ENCODE results near the gene PFKFB1.

PFKFB1 gene

DNA sequence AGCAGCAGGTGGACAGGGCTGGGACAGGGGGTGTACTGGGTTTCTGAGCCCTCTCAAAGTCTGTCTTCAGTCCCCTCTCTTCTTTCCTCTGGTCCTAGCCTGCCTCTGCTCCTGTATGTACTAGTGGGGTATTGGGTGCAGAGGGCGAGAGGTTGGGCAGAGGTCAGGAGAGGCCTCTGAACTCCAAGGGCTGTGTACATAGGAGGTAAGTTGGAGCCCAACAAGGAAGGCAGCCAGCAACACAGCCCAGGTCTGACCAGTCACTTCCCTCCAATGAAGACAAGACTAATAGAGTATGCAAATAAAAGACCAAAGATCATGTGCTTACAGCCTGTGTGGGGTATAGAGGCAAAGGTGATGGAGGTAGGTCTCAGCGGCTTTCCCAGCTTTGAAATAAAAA is at the start of gene PFKFB1:
PFKFB1 (minus strand) TSS at position 90 of the 400 bp plus-strand sequence. CDS start 181 bp downstream, outside the sequence.
- DNase-seq, result no peak

DNA sequence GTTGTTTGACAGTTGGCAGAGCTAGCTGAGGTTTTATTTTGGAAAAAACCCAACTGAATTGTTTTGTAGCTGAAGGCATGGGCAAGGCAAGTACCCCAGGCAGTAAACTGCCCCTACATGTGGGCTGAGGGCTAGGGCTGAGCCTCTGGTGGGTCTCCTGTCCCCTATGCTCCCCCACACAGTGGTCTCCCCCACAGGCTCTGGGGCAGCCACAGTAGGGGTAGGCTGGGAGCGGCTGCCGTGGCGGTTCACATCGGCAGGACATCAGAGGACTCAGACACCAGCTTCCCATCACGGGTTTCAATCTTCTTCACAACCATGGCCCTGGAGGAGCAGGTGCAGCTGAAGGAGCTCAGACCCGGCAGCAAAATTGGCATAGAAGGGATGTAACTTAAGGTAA is 47.5 kb upstream of the PFKFB1 start:
- no peak for DNase-seq

GRCh38 chrX:55039471-55039870 is 45.5 kb upstream of the PFKFB1 start:
- no peak for DNase-seq

DNA sequence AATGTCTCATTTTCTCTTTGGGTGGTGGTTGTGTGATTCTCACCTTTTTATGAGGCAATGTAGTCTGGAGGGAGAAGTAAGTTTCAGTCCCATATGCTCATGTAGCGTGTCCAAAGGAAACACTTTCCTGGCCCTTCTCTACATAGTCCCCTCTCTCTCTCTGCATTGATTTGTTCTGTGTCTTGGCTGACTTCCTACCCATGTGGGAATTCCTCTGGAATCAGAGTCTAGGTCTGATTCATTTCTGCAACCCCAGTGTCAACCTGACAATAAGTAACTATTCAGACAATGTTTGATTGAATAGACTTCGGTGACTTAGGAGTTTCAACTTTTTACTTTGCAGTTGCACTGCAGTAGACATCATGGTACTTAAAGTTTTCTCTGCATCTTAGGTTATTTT is 39.4 kb upstream of the PFKFB1 start:
- no peak for DNase-seq

GRCh38 chrX:55030271-55031205 is 36.5 kb upstream of the PFKFB1 start, which contains the start of gene ALAS2:
Gene ALAS2, minus strand, starts transcription at chrX:55030977. Its CDS starts 4,977 bp downstream, at chrX:55026000.
- no peak for DNase-seq

DNA sequence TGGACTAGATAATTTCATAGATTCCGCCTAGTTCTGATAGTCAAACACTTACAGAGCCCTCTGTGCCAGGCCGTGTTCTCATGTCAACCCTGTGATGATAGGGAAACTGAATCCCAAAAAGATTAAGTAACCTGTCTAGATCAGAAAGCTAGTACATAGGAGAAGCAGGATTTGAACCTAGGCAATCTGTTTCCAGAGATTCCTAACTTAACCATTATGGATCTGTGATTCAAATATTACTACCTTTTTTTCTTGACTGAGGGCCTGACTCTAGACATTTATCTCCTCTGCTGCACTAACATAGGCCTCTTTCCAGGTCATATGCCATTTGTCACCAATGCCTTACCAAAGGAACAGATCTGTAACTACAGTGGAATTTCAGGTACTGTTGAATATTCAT is 35.3 kb upstream of the PFKFB1 start:
- no peak for DNase-seq

GRCh38 chrX:55028611-55029010 is 34.6 kb upstream of the PFKFB1 start:
- no peak for DNase-seq

DNA sequence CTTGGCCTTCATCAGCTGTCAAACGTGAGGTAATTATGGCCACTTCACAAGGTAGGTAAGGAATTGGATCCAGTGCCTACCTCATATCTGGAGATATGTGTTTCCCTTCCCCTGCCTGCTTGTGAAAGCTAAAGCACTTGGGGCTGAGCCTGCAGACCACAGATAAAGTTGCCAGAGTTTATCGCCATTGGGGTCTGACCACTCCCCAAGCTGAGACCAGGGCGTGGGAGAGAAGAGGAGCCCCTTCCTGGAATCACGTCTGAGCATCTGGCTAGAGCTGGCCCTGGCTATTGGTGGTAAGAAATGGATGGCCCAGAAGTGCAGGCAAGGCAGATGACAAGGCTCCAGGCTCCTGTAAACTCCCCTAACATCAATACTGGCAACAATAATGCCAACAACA is 34.1 kb upstream of the PFKFB1 start:
- no peak for DNase-seq

GRCh38 chrX:55026840-55027239 is 32.9 kb upstream of the PFKFB1 start:
- no peak for DNase-seq

- no peak for DNase-seq
These were observed 32.2 kb upstream of the PFKFB1 start for GRCh38 chrX:55026143-55026542.

GRCh38 chrX:55014897-55015299 is 20.9 kb upstream of the PFKFB1 start:
- DNase-seq, result no peak

GRCh38 chrX:55011294-55011693 is 17.3 kb upstream of the PFKFB1 start:
- DNase-seq, result no peak

DNA sequence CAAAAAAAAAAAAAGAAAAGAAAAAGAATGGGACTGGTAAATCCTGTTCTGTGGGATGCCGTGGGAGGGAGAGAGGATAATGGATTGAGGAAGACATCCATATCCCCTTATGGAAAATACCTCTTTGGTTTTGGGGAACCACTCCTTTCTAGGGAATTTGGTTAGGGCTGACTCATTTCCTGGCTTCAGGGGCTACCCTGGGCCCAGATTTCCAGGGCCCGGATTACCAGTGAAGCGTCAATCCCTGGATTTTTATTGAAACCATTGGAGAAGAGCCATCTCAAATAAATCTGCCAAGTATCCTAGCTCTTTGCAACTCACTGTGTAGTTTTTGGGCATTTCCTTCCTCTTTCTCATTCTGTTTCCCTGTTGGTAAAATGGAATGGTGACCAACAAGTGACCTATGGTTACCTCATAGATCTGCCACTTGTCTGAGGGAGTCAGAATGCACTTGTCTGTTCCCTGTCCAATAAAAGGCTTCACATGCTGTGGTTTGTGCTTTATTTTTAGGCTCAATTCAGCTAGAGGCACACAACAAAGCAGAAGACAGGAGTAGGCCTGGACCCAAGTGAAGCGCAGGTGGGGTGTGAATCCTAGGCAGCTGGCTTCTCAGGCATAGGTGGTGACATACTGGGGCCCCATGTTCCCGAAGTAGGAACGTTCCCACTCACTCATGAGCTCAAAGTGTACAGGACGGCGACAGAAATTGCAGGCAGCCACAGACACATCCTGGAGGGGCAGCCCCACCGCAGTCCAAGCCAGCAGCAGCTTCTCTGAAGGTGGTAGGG is 14.8 kb upstream of the PFKFB1 start:
- DNase-seq, result no peak

- no peak for DNase-seq
These were observed 13.7 kb upstream of the PFKFB1 start for GRCh38 chrX:55007656-55008055.

DNA sequence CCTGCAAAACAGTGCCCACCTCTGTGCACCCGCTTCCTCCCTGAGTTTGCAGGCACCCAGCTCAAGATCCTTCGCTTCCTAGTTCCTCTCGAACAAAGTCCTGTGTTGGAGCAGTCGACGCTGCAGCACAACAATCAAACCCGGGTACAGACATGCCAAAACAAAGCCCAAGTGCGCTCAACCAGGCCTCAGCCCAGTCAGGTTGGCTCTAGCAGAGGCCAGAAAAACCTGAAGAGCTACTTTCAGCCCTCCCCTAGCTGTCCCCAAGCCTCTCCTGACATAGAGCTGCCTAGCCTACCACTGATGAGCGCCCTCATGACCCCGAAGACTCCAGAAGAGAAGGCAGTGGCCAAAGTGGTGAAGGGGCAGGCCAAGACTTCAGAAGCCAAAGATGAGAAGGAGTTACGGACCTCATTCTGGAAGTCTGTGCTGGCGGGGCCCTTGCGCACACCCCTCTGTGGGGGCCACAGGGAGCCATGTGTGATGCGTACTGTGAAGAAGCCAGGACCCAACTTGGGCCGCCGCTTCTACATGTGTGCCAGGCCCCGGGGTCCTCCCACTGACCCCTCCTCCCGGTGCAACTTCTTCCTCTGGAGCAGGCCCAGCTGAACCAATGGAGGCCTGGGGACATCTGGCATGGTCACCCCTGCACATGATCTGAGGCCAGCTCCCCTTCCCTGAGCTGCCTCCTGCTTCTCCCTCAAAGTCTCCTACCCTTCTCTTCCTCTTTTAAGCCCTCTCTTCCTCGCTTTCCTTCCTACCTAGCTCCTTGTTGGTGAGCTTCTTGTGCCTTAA is 13.0 kb upstream of the PFKFB1 start:
- DNase-seq, result no peak

DNA sequence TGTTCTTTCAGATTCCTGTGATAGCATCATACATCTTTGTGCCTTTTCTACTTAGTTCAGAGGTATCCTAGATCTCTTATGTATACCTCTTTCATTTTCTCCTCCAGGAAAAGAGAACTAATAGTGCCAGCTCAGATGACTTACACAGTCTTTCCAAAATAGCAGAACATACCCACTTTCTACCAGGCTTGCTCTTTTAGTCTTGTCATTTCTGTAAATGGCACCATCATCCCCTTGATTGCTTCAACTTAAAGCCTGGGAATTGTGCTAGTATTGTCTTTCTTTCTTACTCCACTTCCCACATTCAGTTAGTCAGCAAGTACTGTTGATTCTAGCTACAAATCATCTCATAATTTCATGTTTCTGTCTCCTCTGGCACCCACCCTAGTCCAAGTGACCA is 11.3 kb upstream of the PFKFB1 start:
- DNase-seq, result no peak

DNA sequence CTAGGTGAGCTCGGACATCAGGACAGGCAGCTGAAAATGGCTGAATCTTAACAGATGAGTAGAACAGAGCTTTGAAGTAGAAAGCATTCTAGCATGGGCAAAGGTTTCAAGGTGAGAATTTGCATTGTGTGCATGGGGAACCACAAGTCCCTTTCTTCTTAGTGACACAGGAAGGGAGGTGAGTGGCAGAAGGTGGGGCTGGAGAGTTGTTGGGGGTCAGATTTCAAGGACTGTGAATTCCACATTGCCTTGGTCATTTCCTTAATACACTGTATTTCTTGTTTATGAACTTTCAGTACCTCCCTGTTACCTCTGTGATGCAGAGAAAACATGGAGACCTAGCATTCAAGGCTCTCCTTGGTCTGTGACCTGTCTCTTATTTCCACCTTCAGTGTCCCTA is 10.2 kb upstream of the PFKFB1 start:
- no peak for DNase-seq

DNA sequence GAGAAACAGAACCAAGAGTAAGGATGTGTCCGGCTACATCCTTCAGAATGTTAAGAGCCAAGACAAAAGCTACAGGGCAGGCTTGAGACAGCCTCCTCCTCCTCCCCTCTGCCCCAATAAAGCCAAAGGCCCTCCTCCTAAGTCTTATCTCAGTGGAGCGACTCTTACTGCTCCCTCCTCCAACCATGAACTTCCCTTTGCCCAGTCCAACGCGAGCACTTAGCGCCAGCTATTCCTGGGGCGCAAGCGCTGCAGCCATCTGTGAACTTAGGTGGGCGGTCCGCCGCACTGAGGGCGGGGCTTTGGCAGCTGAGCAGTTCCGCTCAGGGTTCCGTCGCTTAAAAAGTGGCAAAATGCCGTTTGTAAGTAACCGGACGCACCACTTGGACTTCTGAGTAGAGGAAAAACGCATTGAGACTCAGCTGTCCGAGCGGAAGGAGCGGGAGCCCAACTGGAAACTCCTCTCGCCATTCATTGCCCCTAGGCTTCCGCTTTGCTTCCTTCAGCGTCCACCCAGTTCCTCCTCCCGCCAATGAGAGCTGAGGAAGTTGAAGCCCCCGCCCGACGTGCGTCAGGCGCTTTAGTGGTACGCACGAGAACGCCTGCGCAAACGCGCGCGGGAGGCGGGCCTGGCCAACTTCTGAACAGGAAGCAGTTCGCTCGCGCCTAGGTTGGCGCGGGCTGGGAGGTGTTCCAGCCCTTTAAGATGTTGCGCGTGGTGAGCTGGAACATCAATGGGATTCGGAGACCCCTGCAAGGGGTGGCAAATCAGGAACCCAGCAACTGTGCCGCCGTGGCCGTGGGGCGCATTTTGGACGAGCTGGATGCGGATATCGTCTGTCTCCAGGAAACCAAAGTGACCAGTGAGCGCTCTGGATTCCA is 6.0 kb upstream of the PFKFB1 start, which contains the start of gene APEX2:
APEX2 (plus strand) TSS at position 647 of the 882 bp plus-strand sequence; CDS start at position 707, 60 bp downstream.
- DNase-seq, result peak; percentile 91

DNA sequence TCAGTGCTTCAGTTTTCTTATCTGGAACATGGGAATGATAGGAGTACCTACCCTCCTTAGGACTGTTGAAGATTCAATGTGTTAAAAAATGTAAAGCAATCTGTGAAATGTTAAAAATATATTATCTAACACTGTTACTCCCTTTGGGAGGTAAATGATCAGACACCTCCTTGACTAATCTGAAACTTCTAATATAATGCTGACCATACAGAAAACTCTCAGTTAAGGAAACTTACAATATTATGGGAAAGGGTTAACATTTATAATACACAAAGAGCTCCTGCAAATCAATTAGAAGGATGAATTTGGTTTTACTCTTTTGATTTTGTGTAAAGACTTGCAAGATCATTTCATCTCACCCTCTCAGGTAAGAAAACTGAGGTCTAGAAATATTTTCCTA is 1.6 kb upstream of the PFKFB1 start:
- no peak for DNase-seq

DNA sequence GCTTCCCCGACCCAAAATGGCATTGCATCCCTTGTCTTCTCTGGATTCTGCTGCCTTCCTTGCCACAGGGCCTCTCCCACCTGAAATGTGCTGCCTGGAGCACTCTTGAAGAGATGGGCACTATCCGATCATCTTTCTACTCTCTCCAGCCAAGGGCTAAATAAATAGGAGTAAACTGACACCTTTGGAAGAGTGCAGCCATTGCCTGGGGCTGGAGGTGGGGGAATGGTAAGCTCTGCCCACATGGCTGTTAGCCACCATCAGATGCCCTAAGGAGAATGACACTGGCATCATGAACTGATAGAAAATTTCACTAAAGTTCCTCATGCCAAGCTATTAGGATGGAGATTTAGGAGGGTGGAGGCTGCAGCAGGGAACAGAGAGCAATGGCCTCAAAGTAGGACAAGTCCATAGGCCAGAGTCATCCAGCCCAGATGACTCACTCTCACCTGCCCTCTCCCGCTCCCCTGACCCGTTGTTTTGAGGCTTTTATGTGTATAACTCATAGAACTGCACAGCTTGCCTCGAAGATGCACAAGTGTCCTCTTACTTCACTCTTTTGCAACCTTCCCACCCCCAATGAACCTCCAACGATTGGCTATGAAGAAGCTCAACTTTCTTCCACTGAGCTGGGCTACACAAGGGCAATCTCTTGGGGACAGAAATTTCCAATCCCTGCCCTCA is 822 bp upstream of the PFKFB1 start:
- no peak for DNase-seq
